SKM-1 (cell line): Measurements from ENCODE around the gene NEMP1.
"Not testable (repeated sequence)": the region's sequence is repeated elsewhere in the genome, so short reads cannot be mapped to it uniquely, and the experiment has no call there.

ENCODE experiments used
- DNase-seq: peaks from one replicate; lab custom pipeline; 2025; ENCODE audit not compliant: unreplicated experiment; lab: John Stamatoyannopoulos, UW

NEMP1 gene

DNA sequence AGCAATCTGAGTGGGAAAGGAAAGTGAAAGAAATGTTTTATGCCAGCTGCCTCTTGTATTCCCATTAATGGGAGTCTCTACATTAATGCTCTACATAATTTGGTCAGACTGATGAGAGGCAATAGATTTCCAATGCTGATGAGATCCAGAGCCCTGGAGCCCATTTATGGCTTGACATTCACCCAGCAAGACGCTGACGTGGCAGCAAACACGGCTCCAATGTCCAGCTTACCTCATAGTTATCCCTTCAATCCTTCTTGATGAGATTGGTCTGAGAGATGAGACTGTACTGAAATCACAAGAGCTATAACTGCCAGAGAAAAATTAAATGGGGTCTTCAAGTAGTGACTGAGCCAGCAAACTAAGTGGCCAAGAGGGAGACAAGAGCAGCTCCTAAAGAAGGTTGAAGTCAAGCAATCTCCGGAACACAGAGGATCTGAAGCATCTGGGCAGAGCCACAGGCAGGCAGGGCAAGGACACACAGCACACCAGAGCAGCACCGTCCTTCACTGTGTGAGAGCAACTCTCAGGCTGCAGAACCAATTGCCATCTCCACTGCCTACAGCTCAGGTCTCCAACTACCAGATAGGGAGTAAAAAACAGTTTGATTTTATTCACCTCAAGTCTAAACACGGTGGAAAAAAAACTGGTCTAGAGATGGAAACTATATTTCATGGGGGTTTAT is 21.4 kb downstream of the NEMP1 start:
- DNase-seq: no peak

DNA sequence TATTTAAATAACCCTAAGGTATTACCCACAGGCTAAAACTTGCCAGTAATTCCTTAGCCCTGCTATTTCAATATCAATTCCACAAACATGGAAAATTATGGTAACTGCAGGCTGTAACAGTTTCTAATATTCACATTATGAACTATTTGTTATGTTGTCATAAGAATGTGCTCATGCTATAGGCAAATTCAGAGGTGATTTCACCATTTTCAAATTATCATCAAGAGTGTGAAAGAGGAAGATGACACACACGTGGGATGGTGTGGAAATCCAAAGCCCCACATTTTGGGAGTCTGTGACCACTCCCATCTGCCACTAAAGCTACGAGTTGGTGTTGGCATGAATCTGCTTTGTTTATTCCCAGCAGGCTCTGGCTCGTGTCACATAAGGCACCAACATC is 22.8 kb downstream of the NEMP1 start:
- DNase-seq: no peak

DNA sequence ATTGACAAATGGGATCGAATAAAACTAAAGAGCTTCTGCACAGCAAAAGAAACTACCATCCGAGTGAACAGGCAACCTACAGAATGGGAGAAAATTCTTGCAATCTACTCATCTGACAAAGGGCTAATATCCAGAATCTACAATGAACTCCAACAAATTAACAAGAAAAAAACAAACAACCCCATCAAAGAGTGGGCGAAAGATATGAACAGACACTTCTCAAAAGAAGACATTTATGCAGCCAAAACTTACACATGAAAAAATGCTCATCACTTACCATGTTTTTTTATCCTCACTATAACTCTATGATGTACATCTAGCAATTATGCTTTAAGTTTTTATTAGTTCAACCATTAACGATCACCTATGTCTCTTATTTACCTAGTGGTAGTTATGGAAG is 24.7 kb downstream of the NEMP1 start:
- not testable (repeated sequence) for DNase-seq

GRCh38 chr12:57053146-57053545 is 25.4 kb downstream of the NEMP1 start:
- not testable (repeated sequence) for DNase-seq

- no peak for DNase-seq
Measured at GRCh38 chr12:57051011-57051410, 27.6 kb downstream of the NEMP1 start.

DNA sequence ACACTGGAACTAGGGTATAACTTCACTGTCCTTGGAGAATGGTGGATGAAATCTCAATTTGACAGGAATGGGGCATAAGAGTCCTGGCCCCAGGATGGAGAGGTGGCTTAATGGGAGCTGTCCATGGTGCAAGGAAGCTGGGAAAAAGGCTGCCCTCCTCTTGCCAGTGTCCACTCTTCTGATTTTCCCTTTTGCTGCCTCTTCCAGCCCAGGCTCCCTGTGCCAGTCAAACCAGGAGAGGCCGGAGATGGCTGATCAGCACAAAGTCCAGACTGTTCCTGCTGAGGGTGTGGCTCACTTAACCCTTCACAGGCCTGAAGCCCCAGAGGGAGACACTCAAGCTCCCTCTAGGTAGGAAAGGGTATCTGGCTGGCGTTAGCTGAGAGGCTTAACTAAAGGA is 28.7 kb downstream of the NEMP1 start, which contains the start of gene MYO1A:
TSS of gene MYO1A (minus strand) at position 240 of the 400 bp plus-strand sequence. CDS start 1,806 bp downstream, outside the sequence.
- DNase-seq: no peak

DNA sequence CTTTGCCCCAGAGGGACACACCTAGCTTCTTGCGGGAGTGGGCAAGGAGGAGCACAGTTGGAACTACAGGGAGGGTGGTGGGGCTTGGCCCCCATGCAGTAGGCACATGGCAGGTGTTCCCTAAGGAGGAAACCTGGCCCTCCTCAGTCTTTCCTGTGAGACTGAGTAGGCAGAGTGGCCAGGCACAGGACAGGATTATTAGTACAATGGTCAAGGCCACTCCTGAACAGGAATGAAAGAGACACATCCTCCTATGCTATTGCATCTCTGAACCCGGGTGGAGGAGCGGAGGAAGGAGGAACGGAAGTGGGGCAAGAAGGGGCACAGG is 29.5 kb downstream of the NEMP1 start:
- no peak for DNase-seq

GRCh38 chr12:57048423-57049118 is 30.0 kb downstream of the NEMP1 start:
- no peak for DNase-seq

DNA sequence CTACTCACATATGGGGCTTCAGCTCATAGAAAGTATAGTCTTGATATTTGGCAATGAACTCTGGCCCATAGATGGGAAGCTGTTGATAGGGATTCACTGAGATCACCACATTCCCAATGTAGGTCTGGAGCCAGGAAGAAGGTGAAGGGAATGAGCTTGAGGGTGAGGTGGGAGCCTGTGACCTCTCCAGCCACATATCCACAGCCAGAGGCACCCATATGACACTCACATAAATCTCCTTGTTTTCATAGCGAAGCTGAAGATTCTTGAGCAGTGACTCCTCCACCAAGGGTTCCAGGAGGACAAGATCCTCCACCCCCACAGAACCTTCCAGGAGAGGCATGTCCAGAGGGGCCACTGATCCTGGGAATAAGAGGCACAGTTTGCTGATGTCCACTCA is 30.6 kb downstream of the NEMP1 start:
- DNase-seq: no peak

DNA sequence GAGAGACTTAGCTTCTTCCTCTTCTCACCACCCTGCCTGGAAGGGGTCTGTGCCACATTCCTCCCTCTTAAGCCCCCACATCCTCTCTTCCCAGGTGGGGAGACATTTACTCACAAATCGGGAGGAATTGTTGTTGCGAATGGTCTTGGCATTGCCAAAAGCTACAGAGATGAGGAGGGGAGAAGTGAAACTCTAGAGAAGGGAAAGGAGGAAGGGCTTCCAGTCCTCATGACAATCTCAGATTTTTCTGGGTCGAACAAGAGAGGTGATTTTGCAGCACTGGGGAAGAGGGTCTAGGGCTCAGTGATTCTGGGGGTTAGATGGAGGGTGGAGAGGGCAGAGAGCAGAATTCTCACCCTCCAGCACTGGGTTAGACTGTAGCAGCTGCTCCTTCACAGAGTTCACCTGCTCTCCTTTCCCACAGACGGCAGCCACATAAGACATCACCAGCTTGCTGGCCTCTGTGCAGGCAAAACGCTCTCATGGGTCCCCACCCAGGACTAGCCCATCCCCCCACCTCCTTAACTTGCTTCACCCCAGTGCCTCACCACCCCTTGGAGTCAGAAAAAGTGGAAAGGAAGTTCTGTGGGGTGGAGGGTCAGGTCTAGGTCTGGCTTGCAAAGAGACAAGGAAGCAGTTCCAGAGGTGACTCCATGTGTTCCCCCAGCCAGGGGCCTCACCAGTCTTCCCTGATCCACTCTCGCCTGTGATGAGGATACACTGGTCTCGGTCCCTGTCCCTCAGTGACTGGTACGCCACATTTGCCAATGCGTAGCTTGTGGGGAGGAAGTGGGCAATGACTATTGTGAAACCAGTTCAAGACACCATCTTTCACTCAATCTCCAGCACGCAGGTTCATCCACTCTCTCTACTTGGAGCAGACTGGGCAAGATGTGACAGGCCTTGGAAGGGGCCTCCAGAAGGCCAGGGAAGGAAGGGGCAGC is 31.4 kb downstream of the NEMP1 start:
- DNase-seq: peak; percentile 32

DNA sequence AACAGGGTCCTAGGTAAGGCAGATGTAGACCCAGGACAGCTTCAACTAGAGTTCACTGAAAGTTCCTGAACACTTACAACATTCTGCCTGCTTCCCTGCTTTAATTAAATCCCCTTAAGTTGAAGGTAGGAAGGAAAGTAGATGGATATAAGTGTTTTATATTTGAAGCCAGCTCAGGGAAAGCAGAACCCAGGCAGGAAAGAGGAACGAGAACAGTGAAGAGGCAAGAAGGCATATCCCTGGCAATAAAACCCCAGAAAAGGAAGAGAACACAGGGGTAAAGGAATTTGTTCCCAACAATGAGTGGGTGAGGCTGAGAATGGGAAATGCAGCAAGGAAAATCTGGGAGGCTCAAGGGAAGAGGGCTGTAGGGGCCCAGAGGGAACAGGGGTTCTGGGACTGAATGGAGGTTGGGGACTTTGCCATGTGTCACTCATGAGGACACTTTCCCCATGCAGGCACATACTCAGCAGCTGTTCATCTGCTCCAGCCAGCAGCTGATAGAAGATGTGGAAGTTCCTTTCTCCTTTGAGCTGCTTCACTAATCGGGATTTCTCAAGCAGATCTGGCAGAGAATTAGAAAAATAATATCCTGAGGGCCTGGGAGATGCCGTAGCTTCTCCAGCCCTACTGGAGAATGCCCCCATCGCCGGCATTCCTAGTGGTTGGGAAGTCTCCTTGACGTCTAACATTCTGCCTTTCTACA is 32.4 kb downstream of the NEMP1 start:
- no peak for DNase-seq

DNA sequence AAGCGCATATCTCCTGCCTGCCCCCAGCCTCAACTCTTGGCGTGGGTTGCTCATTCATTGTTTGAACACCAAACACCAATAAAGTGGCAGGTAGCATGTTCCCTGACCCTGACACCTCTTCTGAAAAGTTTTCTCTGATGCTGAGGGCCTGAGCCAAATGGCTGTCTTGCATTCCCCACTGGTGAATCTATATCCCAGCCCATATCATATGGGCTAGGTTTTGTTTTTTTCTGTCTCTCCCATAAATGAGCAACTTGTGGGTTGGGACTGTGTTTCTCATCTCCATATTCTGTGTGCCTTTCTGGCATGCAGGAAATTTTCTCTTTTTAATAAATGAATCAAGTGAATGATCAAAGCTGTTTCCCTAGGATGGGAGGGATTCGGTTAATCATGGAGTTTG is 33.7 kb downstream of the NEMP1 start:
- DNase-seq: no peak

- no peak for DNase-seq
Measured at GRCh38 chr12:57044468-57044867, 34.1 kb downstream of the NEMP1 start.

DNA sequence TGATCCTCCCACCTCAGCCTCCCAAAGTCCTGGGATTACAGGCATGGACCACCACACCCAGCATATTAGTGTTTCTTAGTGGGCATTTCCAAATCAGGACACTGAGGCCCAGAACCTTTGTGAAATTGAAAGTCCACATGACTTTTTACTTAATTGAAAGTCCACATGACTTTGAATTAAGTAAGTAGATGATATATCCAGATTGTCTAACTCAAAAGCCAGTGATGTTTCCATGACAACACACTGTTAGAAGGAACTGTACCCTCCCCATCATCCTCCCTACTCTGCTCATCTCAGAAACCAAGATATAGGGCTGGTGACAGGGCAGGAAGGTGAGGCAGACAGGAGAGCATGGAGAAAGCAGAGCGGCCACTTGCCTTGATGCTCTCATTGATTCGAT is 35.9 kb downstream of the NEMP1 start:
- no peak for DNase-seq

DNA sequence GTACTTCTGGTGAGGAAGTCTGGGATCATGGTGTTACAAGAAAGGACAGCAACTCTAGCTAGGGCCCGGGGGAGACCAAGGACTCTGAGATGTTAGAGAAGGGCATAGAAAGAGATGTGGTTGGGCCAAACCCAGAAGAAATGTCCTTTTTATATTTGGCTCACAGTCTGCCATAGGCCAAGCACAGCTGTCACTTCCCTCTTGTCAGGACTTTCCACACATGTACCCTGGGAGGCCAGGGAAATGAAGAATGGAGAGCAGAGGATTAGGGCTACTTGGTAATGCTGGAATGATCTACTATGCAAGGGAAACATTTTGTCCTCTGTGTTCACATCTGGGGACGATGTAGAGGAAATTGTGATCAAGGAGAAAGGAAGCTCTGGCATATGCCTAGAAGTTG is 37.8 kb downstream of the NEMP1 start:
- DNase-seq: no peak

- no peak for DNase-seq
Measured at GRCh38 chr12:57040211-57040610, 38.4 kb downstream of the NEMP1 start.

GRCh38 chr12:57039016-57039798 is 39.4 kb downstream of the NEMP1 start:
- no peak for DNase-seq

DNA sequence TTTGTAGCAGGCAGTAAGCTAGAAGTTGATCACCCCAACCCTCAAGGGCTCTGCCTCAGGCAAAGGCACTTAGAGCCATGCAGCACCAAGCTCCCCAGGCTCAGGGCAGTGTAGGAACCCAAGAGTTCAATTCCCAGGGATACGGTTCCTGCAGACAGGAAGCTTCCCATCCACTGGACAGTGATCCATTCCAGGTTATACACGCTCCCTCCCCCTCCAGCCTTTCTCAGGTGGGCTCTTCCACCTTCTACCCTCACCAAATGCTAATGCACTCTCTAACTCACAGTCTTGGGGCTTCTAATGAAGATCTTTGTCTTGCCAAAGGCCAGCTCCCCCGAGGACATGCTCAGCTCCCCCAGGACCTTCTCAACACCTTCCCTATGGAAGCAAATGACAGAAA is 41.3 kb downstream of the NEMP1 start:
- no peak for DNase-seq

GRCh38 chr12:57033431-57033830 is 45.2 kb downstream of the NEMP1 start:
- no peak for DNase-seq

DNA sequence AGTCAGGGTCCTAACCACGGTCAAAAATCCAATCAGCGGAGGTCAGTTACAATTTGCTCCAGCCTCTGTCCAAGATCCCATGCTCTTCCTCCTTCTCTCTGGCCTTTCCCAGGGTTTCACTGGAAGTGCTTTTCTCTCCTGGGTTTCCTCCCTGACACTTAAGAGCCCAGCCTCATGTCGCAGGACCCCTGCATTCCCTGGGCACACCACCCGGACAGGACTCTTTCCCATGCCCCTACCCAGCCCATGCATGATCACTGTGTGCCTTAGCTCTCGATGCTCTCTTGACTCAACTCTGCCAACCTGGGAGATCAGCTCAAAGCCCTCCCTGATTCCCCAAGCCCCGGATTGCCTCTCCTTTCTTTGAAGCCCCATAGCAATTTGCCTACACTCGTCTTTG is 46.8 kb downstream of the NEMP1 start:
- no peak for DNase-seq
